DND-41 (cell line): Measurements from ENCODE around the gene CLCA2.

Experiments
- EZH2 ChIP-seq: IDR thresholded peaks from 3 replicates; pipeline ENCODE4 v1.6.1; 2012; ENCODE audit warnings: borderline replicate concordance, low read depth, mild to moderate bottlenecking, moderate library complexity, low read length, inconsistent platforms; ENCODE audit not compliant: severe bottlenecking
- TF ChIP-seq, protein P1 (sequence below): IDR thresholded peaks from 2 replicates; pipeline ENCODE4 v1.5.1; 2012; ENCODE audit warnings: borderline replicate concordance, low read length, moderate library complexity, mild to moderate bottlenecking; ENCODE audit not compliant: poor library complexity, severe bottlenecking; ENCODE audit errors: extremely low read depth

DNA sequence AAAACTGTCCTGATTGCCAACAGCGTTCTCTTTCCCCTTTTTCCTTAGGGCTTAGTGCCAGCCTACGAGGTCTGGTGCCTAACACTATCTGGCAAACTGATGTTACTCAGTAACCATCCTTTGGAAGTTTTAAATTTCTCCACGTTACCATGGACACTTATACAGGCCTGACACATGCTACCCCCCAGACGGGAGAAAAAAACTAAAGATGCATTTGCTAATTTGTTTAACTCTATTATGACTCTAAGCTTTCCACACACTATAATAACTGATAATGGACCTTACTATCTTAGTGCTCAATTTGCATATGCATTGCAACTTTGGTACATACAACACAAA is 81.6 kb downstream of the CLCA2 start:
- TF ChIP-seq, protein P1, sequence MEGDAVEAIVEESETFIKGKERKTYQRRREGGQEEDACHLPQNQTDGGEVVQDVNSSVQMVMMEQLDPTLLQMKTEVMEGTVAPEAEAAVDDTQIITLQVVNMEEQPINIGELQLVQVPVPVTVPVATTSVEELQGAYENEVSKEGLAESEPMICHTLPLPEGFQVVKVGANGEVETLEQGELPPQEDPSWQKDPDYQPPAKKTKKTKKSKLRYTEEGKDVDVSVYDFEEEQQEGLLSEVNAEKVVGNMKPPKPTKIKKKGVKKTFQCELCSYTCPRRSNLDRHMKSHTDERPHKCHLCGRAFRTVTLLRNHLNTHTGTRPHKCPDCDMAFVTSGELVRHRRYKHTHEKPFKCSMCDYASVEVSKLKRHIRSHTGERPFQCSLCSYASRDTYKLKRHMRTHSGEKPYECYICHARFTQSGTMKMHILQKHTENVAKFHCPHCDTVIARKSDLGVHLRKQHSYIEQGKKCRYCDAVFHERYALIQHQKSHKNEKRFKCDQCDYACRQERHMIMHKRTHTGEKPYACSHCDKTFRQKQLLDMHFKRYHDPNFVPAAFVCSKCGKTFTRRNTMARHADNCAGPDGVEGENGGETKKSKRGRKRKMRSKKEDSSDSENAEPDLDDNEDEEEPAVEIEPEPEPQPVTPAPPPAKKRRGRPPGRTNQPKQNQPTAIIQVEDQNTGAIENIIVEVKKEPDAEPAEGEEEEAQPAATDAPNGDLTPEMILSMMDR: no peak
- TF ChIP-seq EZH2: no peak
